Measurements from ENCODE around the gene PDE3B. TPM values are rescaled to one million over a fixed set of nuclear protein-coding genes. Genes with fewer than 3 reads are reported as not detected.

PDE3B gene
- total and polyA plus RNA-seq, 2 of the 4 experiments (the other 2 are of a cell fraction) = 0.21 to 1.3 TPM

DNA sequence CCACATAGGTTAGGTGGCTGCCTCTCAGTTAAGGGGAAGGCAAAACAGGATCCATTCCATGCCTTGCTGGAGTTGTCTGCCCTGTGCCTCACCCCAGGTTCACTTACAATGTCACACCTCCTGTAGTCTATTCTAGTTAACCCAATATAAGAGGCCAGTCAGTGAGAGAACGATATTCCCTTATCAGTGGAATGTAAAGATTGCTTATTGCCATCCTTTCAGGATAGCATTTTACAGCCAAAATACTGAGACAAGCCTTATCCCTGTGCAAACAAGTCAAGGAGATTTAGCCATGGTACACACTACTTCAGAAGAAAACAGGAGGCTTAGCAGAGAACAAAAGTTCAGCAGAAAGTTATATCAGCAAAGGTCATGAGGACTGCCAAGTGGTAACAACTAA, 242.9 kb downstream of the PDE3B start:
- no peak overlapping the region for H4K5ac ChIP-seq (ENCODE audit: low read depth, low read length)
- dilution Hi-C loops (cut with HindIII; ENCODE audit: low sequenced_read_pairs, unreplicated experiment) (no loop called here), in situ Hi-C loops (cut with MboI; ENCODE audit: low sequenced_read_pairs) (loop anchor here (25.0 kb wide), 1 partner anchor 624 kb away; no protein-coding TSS in a partner anchor), intact Hi-C loops (cut with micrococcal nuclease) (no loop called here)
- no peak overlapping the region for H3K14ac ChIP-seq (replicated peaks; ENCODE audit: low read depth, low read length)
- no peaks in the 10 kb centered on the region for H3K9me3 ChIP-seq (ENCODE audit: control insufficient read depth, insufficient read depth, low read length)
- no peak overlapping the region for H4K8ac ChIP-seq (ENCODE audit: low read depth in 2 of 2, low read length in 2 of 2)
- no peak overlapping the region for H2BK120ac ChIP-seq (ENCODE audit: low read depth, low read length)
- peaks cover 0 to 7% of the 10 kb centered on the region in 2 experiments; a peak in 2 of 4 replicates for H3K79me1 ChIP-seq (ENCODE audit: low read depth in 1 of 2, low read length in 2 of 2)
- DNase-seq (no peak), ATAC-seq (ENCODE audit: low read depth) (no peak)
- H3K9me1 ChIP-seq (ENCODE audit: insufficient read depth, low read length) = no peaks in the 10 kb centered on the region; the same call in 1 of the 2 replicates
- ChIA-PET POLR2A (ENCODE audit: unreplicated experiment) (no interaction called here), CTCF (no interaction called here)
- H2BK15ac ChIP-seq (ENCODE audit: low read depth, low read length) = no peak overlapping the region
- TF ChIP-seq RAD21 (IDR thresholded peaks at IDR 0.05; ENCODE audit: low read length) (no peak), MAZ (IDR thresholded peaks at IDR 0.05; ENCODE audit: borderline replicate concordance, low read depth, low read length) (no peak), RCOR1 (IDR thresholded peaks at IDR 0.05; ENCODE audit: insufficient replicate concordance, low read length) (no peak), RFX5 (IDR thresholded peaks at IDR 0.05; ENCODE audit: low read depth, low read length) (no peak), MXI1 (IDR thresholded peaks at IDR 0.05; ENCODE audit: borderline replicate concordance, low read depth, low read length) (no peak), FOS (IDR thresholded peaks at IDR 0.05; ENCODE audit: low read depth, low read length) (no peak), MAFK (IDR thresholded peaks at IDR 0.05; ENCODE audit: low read depth, low read length) (no peak), CHD1 (IDR thresholded peaks at IDR 0.05; ENCODE audit: low read depth, low read length) (no peak)
- TF ChIP-seq, protein P1, sequence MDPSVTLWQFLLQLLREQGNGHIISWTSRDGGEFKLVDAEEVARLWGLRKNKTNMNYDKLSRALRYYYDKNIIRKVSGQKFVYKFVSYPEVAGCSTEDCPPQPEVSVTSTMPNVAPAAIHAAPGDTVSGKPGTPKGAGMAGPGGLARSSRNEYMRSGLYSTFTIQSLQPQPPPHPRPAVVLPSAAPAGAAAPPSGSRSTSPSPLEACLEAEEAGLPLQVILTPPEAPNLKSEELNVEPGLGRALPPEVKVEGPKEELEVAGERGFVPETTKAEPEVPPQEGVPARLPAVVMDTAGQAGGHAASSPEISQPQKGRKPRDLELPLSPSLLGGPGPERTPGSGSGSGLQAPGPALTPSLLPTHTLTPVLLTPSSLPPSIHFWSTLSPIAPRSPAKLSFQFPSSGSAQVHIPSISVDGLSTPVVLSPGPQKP (IDR thresholded peaks at IDR 0.05; ENCODE audit: borderline replicate concordance, low read depth, low read length) = no peak
- no peak overlapping the region for H3K56ac ChIP-seq (ENCODE audit: extremely low read depth, insufficient read depth, low read length)
- H3K27me3 ChIP-seq (ENCODE audit: control insufficient read depth, insufficient read depth, low read length) = no peaks in the 10 kb centered on the region
- no peak overlapping the region for H2AFZ ChIP-seq (replicated peaks; ENCODE audit: low read length, poor library complexity)
- no peak overlapping the region for H2BK20ac ChIP-seq (ENCODE audit: low read depth, low read length)
- H3K36me3 ChIP-seq (ENCODE audit: control insufficient read depth, insufficient read depth, low read length) = no peaks in the 10 kb centered on the region
- no peaks in the 10 kb centered on the region for H4K20me1 ChIP-seq (ENCODE audit: insufficient read depth, low read length)
- no peak overlapping the region for H2BK5ac ChIP-seq (ENCODE audit: low read depth, low read length, poor library complexity, severe bottlenecking)
- H3K4me1 ChIP-seq (ENCODE audit: control insufficient read depth, insufficient read depth, low read length) = peaks cover 3% of the 10 kb centered on the region; the same call in 1 of the 2 replicates
- H2AK9ac ChIP-seq (replicated peaks; ENCODE audit: low read depth, low read length, poor library complexity) = no peak overlapping the region
- H3K27ac ChIP-seq (ENCODE audit: insufficient read depth, low read length) = no peak overlapping the region
- no peak overlapping the region for H3K18ac ChIP-seq (ENCODE audit: low read depth, low read length)
- H4K91ac ChIP-seq (ENCODE audit: insufficient read depth, low read depth, low read length) = no peak overlapping the region
- no TSS peak for BruUV-seq (replicated peaks)
- H3K4me2 ChIP-seq (ENCODE audit: low read depth, low read length) = no peak overlapping the region
- no CpG with 5 or more reads among the region's 1 CpG for WGBS, 2 experiments (ENCODE audit: extremely low coverage in 2 of 2, insufficient read length in 1 of 2)
- H3K23ac ChIP-seq (ENCODE audit: low read depth, low read length) = no peak overlapping the region
- H3K9ac ChIP-seq (ENCODE audit: low read depth, low read length) = no peak overlapping the region
- no peak overlapping the region for H3K4ac ChIP-seq (ENCODE audit: low read depth, low read length)
- H3K4me3 ChIP-seq (ENCODE audit: insufficient read depth, low read depth, low read length) = no peak overlapping the region
- no peak overlapping the region for H2AK5ac ChIP-seq (ENCODE audit: low read depth, low read length)

All from IMR-90 (cell line).